Endothelial cell of umbilical vein (primary cell): ENCODE measurements around the gene ATP2B2. TPM values are rescaled to one million over a fixed set of nuclear protein-coding genes. Genes with fewer than 3 reads are reported as not detected.

Experiments
- BruUV-seq: library from RNA; stranded (reverse); fragments of 400-500 nt; replicated peaks from 2 replicates; lab custom pipeline; 2021; lab: Mats Ljungman, UMichigan
- CTCF ChIA-PET: fragments of 300-600, 350-600 bp; sonication (Branson Sonifier 250); formaldehyde crosslinking; loops from one replicate; lab custom pipeline; 2021; ENCODE audit warnings: antibody characterized with exemption, inconsistent platforms; lab: Charles Lee
- POLR2A ChIA-PET: fragments of 300-600, 350-600 bp; sonication (Branson Sonifier 250); formaldehyde crosslinking; loops from one replicate; lab custom pipeline; 2021; ENCODE audit warnings: antibody characterized with exemption, inconsistent platforms; lab: Charles Lee
- DNase-seq: peaks from one replicate; pipeline ENCODE4 v3.0.0-alpha.2; 2011; ENCODE audit warnings: low read depth, low spot score
- FAIRE-seq: peaks from 2 replicates; lab custom pipeline; 2011; peaks lifted over from hg19 to GRCh38; lab: Jason Lieb, UNC
- H2AFZ ChIP-seq: 2 replicates; pipeline ENCODE4 v1.6.0; 2012; ENCODE audit warnings: low read depth, low read length, control low read depth, inconsistent platforms
- H3K27ac ChIP-seq: 2 replicates; pipeline ENCODE4 v1.5.1; 2011; ENCODE audit warnings: low read depth, mild to moderate bottlenecking, control low read depth, low read length, moderate library complexity; ENCODE audit not compliant: insufficient read depth
- H3K27me3 ChIP-seq, 2 experiments: 2 replicates each; pipeline versions ENCODE4 v1.6.0 to v1.6.1; 2011; ENCODE audit warnings: low read length in 2 of 2, mixed read lengths in 1 of 2; ENCODE audit not compliant: control insufficient read depth in 2 of 2, insufficient read depth in 2 of 2
- H3K36me3 ChIP-seq, 2 experiments: 2 replicates in 1 of 2; 3 replicates in 1 of 2; pipeline ENCODE4 v1.5.1; 2011; ENCODE audit warnings: low read length in 2 of 2, mild to moderate bottlenecking in 1 of 2, moderate library complexity in 1 of 2; ENCODE audit not compliant: control insufficient read depth in 2 of 2, insufficient read depth in 2 of 2; ENCODE audit errors: extremely low read depth in 1 of 2
- H3K4me1 ChIP-seq: 3 replicates; pipeline ENCODE4 v1.5.1; 2011; ENCODE audit warnings: mild to moderate bottlenecking, low read length; ENCODE audit not compliant: control insufficient read depth, insufficient read depth; ENCODE audit errors: extremely low read depth
- H3K4me2 ChIP-seq: 2 replicates; pipeline ENCODE4 v1.6.1; 2011; ENCODE audit warnings: low read length, control low read depth, mixed read lengths; ENCODE audit not compliant: insufficient read depth
- H3K4me3 ChIP-seq, 3 experiments: fragments of 200-600 bp in 1 of 3; sonication (generic), shearing (Covaris generic) in 1 of 3; replicated peaks in 1 of 3; 2 replicates each; pipeline ENCODE4 v1.5.1; 2011 to 2016; ENCODE audit warnings: control low read depth in 3 of 3, low read length in 3 of 3, mild to moderate bottlenecking in 2 of 3, inconsistent platforms in 1 of 3, low read depth in 1 of 3, moderate library complexity in 1 of 3; ENCODE audit not compliant: insufficient read depth in 1 of 3
- H3K79me2 ChIP-seq: 2 replicates; pipeline ENCODE4 v1.6.0; 2012; ENCODE audit warnings: low read length, inconsistent platforms; ENCODE audit not compliant: control insufficient read depth, insufficient read depth
- H3K9ac ChIP-seq: replicated peaks from 2 replicates; pipeline ENCODE3; 2011; ENCODE audit warnings: low read length, control low read depth; ENCODE audit not compliant: insufficient read depth; ENCODE audit errors: extremely low read depth
- H3K9me1 ChIP-seq: replicated peaks from 3 replicates; pipeline ENCODE4 v1.6.0; 2011; ENCODE audit warnings: mild to moderate bottlenecking, low read length; ENCODE audit not compliant: control insufficient read depth, insufficient read depth; ENCODE audit errors: extremely low read depth
- H3K9me3 ChIP-seq: replicated peaks from 2 replicates; pipeline ENCODE4 v1.5.1; 2012; ENCODE audit warnings: low read length, inconsistent platforms; ENCODE audit not compliant: control insufficient read depth, insufficient read depth
- H4K20me1 ChIP-seq: replicated peaks from 2 replicates; pipeline ENCODE3; 2011; ENCODE audit warnings: mild to moderate bottlenecking, low read length; ENCODE audit not compliant: control insufficient read depth, insufficient read depth; ENCODE audit errors: extremely low read depth
- CTCF ChIP-seq, 2 donors: IDR thresholded peaks; 1 replicate in 1 of 2; 2 replicates in 1 of 2; pipeline ENCODE4 v1.5.1; 2011; ENCODE audit warnings: low read length in 2 of 2, mild to moderate bottlenecking in 2 of 2, moderate library complexity in 2 of 2, control low read depth in 1 of 2, inconsistent platforms in 1 of 2, low read depth in 1 of 2; ENCODE audit not compliant: insufficient read depth in 1 of 2; ENCODE audit errors: extremely low read depth in 1 of 2
- EZH2 ChIP-seq: IDR thresholded peaks from 2 replicates; pipeline ENCODE4 v1.6.1; 2012; ENCODE audit warnings: borderline replicate concordance, low read depth, mild to moderate bottlenecking, moderate library complexity, low read length, inconsistent platforms; ENCODE audit not compliant: severe bottlenecking
- JUN ChIP-seq: IDR thresholded peaks from 2 replicates; pipeline ENCODE4 v1.6.1; 2011; ENCODE audit warnings: borderline replicate concordance, low read depth; ENCODE audit not compliant: insufficient read length, insufficient read depth
- MAX ChIP-seq: IDR thresholded peaks from 2 replicates; pipeline ENCODE4 v1.6.1; 2011; ENCODE audit not compliant: insufficient read depth, insufficient read length
- dilution Hi-C: fragments of 300-500 bp; cut with MboI; formaldehyde crosslinking; loops from one replicate; pipeline ENCODE4 v1.15.0; 2019; ENCODE audit warnings: low sequenced_read_pairs; ENCODE audit not compliant: extremely low pct_ligation_motif_present
- intact Hi-C: fragments of 100-400 bp; cut with micrococcal nuclease; formaldehyde crosslinking; loops from one replicate; pipeline ENCODE4 v1.10.0; 2022
- polyA plus RNA-seq, 4 experiments: library from polyadenylated mRNA; depleted of rRNA in 3 of 4; stranded (reverse) in 3 of 4; unstranded in 1 of 4; fragments of >200 nt; gene quantifications; 2 replicates each; pipeline versions ENCODE4 v1.2.1 to v1.2.3, GENCODE V29; 2011 to 2012; ENCODE audit warnings: missing spikeins in 1 of 4
- total RNA-seq: library from RNA; stranded (reverse); gene quantifications from 2 replicates; pipeline ENCODE4 v1.2.3, GENCODE V29; 2021

The ATP2B2 gene
- total and polyA plus RNA-seq, 2 donors (not counting 3 experiments of a cell fraction or from before 2014, with no cell fraction given) = not detected

GRCh38 chr3:10338591-10339353 lies 166.6 kb downstream of the ATP2B2 start:
- H2AFZ ChIP-seq = no peak overlapping the region
- ChIA-PET CTCF (interaction anchor here (1.3 to 1.5 kb wide), 2 partner anchors 355 to 400 kb away, joined by 3 read pairs; no protein-coding TSS in a partner anchor), POLR2A (no interaction called here)
- no peaks in the 10 kb centered on the region for H3K4me1 ChIP-seq
- H3K27me3 ChIP-seq = no peaks in the 10 kb centered on the region
- no peak overlapping the region for H3K27ac ChIP-seq
- intact Hi-C loops = no loop called here
- H3K4me3 ChIP-seq = no peak overlapping the region
- no peaks in the 10 kb centered on the region for H3K9me3 ChIP-seq
- no peak for DNase-seq
- H3K4me2 ChIP-seq = no peak overlapping the region
- H3K9ac ChIP-seq = no peak overlapping the region
- no TSS peak for BruUV-seq
- FAIRE-seq = no peak
- no peaks in the 10 kb centered on the region for H3K9me1 ChIP-seq
- TF ChIP-seq CTCF (IDR thresholded peaks at IDR 0.05; ENCODE audit: extremely low read depth in 1 of 2, insufficient read depth in 1 of 2, low read depth in 1 of 2, low read length in 2 of 2) (no peak), JUN (no peak), MAX (no peak), EZH2 (no peak)
- H3K79me2 ChIP-seq = no peaks in the 10 kb centered on the region
- H4K20me1 ChIP-seq = no peaks in the 10 kb centered on the region
- dilution Hi-C loops = no loop called here
- H3K36me3 ChIP-seq = no peaks in the 10 kb centered on the region
